Endothelial cell (in vitro differentiated cells): Measurements from ENCODE around the gene KIFAP3. TPM values are rescaled to one million over a fixed set of nuclear protein-coding genes. Genes with fewer than 3 reads are reported as not detected.
A peak's percentile ranks its signal among the peaks of the same experiment; 100 is the strongest.

Source experiments
- DNase-seq: peaks from one replicate; pipeline ENCODE4 v3.0.0; 2021; ENCODE audit warnings: low spot score
- H3K27ac Mint-ChIP-seq: one replicate; pipeline ENCODE4 v1.8.0; 2021; ENCODE audit warnings: mixed read lengths, inconsistent platforms; ENCODE audit not compliant: unreplicated experiment
- H3K27me3 Mint-ChIP-seq: one replicate; pipeline ENCODE4 v1.8.0; 2021; ENCODE audit warnings: mild to moderate bottlenecking, moderate library complexity, mixed read lengths, inconsistent platforms; ENCODE audit not compliant: unreplicated experiment
- H3K36me3 Mint-ChIP-seq: one replicate; pipeline ENCODE4 v1.8.0; 2021; ENCODE audit warnings: mild to moderate bottlenecking, low read depth, mixed read lengths, inconsistent platforms; ENCODE audit not compliant: unreplicated experiment
- H3K4me1 Mint-ChIP-seq: one replicate; pipeline ENCODE4 v1.8.0; 2021; ENCODE audit warnings: mild to moderate bottlenecking, mixed read lengths, inconsistent platforms; ENCODE audit not compliant: unreplicated experiment
- H3K4me3 Mint-ChIP-seq: one replicate; pipeline ENCODE4 v1.8.0; 2021; ENCODE audit warnings: mild to moderate bottlenecking, mixed read lengths, inconsistent platforms; ENCODE audit not compliant: unreplicated experiment
- H3K9me3 Mint-ChIP-seq: one replicate; pipeline ENCODE4 v1.8.0; 2021; ENCODE audit warnings: mixed read lengths, inconsistent platforms; ENCODE audit not compliant: unreplicated experiment
- total RNA-seq: library from RNA; stranded (reverse); fragmentation: NEBNext Ultra II Directional; extraction: Animal tissue kit (Norgen Biotek cat#: 25700); gene quantifications from one replicate; pipeline ENCODE4 v1.2.1, GENCODE V29; 2021; ENCODE audit not compliant: unreplicated experiment
- TF ChIP-seq, protein P1 (sequence below): fragments of 200-600 bp; sonication (generic); IDR thresholded peaks from one replicate; pipeline ENCODE4 v1.5.0; 2021; ENCODE audit warnings: antibody characterized with exemption; ENCODE audit not compliant: unreplicated experiment

The KIFAP3 gene
- total RNA-seq, 1 donor from 2014 or later, result 49.7 TPM

DNA sequence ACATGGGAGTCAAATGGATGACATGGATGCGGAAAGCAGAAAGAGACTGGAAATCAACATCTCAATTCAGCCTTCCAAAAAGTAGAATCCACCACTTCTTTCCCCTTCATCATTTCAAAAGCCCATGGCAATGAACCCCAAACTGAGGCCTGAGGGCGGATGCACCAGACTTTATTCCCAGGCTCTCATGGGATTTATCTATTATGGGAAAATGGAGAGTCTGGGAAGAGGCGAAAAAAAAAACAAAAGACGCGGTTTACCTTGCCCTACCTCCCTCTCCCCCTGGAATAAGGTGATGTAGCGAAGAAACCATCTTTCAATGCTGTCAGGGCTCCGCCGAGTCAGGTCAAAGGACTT is 624 bp downstream of the KIFAP3 start:
- Mint-ChIP-seq H3K27me3 (no peaks in the 10 kb centered on the region), H3K9me3 (no peaks in the 10 kb centered on the region), H3K4me1 (peaks cover 16% of the 10 kb centered on the region), H3K36me3 (peaks cover 13% of the 10 kb centered on the region), H3K27ac (peak overlapping the region; percentile 74), H3K4me3 (peak overlapping the region; percentile 98)
- DNase-seq, result no peak
- TF ChIP-seq, protein P1, sequence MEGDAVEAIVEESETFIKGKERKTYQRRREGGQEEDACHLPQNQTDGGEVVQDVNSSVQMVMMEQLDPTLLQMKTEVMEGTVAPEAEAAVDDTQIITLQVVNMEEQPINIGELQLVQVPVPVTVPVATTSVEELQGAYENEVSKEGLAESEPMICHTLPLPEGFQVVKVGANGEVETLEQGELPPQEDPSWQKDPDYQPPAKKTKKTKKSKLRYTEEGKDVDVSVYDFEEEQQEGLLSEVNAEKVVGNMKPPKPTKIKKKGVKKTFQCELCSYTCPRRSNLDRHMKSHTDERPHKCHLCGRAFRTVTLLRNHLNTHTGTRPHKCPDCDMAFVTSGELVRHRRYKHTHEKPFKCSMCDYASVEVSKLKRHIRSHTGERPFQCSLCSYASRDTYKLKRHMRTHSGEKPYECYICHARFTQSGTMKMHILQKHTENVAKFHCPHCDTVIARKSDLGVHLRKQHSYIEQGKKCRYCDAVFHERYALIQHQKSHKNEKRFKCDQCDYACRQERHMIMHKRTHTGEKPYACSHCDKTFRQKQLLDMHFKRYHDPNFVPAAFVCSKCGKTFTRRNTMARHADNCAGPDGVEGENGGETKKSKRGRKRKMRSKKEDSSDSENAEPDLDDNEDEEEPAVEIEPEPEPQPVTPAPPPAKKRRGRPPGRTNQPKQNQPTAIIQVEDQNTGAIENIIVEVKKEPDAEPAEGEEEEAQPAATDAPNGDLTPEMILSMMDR, result no peak

DNA sequence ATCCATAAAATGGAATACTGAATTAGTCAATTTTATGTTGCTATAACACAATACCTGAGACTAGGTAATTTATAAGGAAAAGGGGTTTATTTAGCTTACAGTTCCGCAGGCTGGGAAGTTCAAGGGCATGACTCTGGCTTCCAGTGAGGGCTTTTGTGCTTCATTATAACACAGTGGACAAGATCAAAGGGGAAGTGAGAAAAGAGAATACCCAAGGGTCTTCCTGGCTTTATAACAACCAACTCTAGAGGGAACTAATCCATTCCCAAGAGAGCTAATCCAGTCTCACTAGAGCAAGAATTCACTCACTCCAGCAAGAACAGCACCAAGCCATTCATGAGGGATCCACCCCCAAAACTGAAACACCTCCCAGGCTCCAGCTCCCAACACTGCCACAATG is 3.1 kb downstream of the KIFAP3 start:
- Mint-ChIP-seq H3K4me3 (no peak overlapping the region), H3K27me3 (no peaks in the 10 kb centered on the region), H3K4me1 (peaks cover 27% of the 10 kb centered on the region), H3K36me3 (peaks cover 17% of the 10 kb centered on the region), H3K27ac (no peak overlapping the region), H3K9me3 (peaks cover 3% of the 10 kb centered on the region)
- TF ChIP-seq, protein P1, result no peak
- no peak for DNase-seq

DNA sequence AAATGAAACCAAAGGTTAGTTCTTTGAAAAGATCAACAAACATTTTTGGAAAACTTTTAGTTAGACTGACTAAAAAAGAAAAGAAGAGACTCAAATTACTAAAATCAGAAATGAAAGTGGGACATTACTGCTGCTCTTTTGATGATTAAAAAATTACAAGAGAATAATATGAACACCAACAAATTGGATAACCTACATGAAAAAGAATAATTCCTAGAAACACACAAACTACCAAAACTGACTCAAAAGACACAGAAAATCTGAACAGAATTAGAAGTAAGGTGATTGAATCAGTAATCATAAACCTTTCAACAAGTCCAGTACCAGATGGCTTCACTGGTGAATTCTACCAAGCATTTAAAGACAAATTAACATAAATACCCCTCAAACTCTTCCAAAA is 5.6 kb downstream of the KIFAP3 start:
- peaks cover 13% of the 10 kb centered on the region for H3K36me3 Mint-ChIP-seq
- peaks cover 21% of the 10 kb centered on the region for H3K4me1 Mint-ChIP-seq
- TF ChIP-seq, protein P1, result no peak
- H3K27me3 Mint-ChIP-seq, result no peaks in the 10 kb centered on the region
- no peak overlapping the region for H3K4me3 Mint-ChIP-seq
- no peak for DNase-seq
- peaks cover 3% of the 10 kb centered on the region for H3K9me3 Mint-ChIP-seq
- no peak overlapping the region for H3K27ac Mint-ChIP-seq

DNA sequence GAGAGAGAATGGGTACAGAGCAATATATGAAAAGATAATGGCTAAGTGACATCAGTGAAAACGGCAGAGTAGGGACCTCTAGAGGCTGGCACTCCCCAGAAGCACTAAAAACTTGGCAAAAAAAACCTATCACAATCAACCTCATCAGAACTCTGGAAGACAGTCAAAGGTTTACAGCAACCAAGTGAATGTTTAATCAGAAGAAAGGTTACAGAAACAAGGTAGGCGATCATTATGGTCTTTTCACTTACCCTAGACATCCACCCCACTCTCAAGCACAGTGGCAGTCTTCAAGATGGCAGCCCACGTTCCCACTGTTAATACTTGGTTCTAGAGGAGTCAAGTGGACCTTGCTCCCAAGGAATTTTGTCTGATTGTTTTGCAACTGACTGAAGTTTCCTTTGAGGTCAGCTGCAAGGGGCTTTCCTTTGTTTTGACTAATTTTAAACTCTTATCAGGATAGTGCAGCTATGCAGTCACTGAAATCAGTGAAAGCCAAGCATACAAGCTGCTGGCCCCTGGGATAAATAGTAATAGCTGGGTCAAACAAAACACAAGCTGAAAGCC is 7.2 kb downstream of the KIFAP3 start:
- Mint-ChIP-seq H3K27ac (peak overlapping the region; percentile 92), H3K4me3 (no peak overlapping the region), H3K9me3 (peaks cover 3% of the 10 kb centered on the region), H3K27me3 (no peaks in the 10 kb centered on the region), H3K4me1 (peaks cover 14% of the 10 kb centered on the region), H3K36me3 (peaks cover 13% of the 10 kb centered on the region)
- peak; percentile 11 for DNase-seq
- TF ChIP-seq, protein P1, result no peak

DNA sequence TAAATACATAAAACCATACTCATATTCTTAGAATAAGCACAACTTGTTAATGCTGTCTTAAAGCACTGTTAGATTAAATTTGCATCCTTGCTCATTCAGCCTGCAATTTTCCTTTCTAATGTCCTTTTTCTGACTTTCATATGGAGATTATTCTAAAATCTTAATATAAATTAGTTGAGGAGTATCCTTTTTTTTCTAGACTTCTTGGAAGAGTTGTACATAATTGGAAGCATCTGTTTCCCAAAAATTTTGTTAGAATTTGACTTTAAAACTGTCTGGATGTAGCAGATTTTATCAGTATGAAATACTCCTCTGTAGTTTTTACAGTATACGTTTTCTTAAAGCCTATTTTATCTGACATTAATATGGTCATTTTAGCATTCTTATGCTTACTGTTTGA is 9.7 kb downstream of the KIFAP3 start:
- H3K9me3 Mint-ChIP-seq, result peaks cover 3% of the 10 kb centered on the region
- H3K27me3 Mint-ChIP-seq, result no peaks in the 10 kb centered on the region
- no peak for DNase-seq
- TF ChIP-seq, protein P1, result no peak
- H3K36me3 Mint-ChIP-seq, result peaks cover 4% of the 10 kb centered on the region
- no peak overlapping the region for H3K27ac Mint-ChIP-seq
- H3K4me3 Mint-ChIP-seq, result no peak overlapping the region
- H3K4me1 Mint-ChIP-seq, result peaks cover 16% of the 10 kb centered on the region
